Skeletal muscle tissue (tissue), 4 donors: Measurements from ENCODE around the gene VAV2. TPM values are rescaled to one million over a fixed set of nuclear protein-coding genes. Genes with fewer than 3 reads are reported as not detected.

Experiments used
- H3K27ac ChIP-seq: one replicate; pipeline ENCODE4 v1.7.0; 2013; ENCODE audit warnings: mild to moderate bottlenecking, low read depth, low read length, inconsistent platforms
- H3K27me3 ChIP-seq, 3 donors: one replicate each; pipeline ENCODE4 v1.7.0; 2013; ENCODE audit warnings: low read length in 3 of 3; ENCODE audit not compliant: control insufficient read depth in 3 of 3, insufficient read depth in 3 of 3
- H3K36me3 ChIP-seq, 3 donors: one replicate each; pipeline ENCODE4 v1.7.0; 2013; ENCODE audit warnings: low read length in 3 of 3; ENCODE audit not compliant: control insufficient read depth in 3 of 3, insufficient read depth in 3 of 3
- H3K4me1 ChIP-seq, 3 donors: one replicate each; pipeline ENCODE4 v1.7.0; 2013; ENCODE audit warnings: low read length in 3 of 3, mild to moderate bottlenecking in 3 of 3; ENCODE audit not compliant: control insufficient read depth in 3 of 3, insufficient read depth in 3 of 3
- H3K4me3 ChIP-seq, 3 donors: one replicate each; pipeline ENCODE4 v1.7.0; 2013; ENCODE audit warnings: low read length in 3 of 3
- H3K9ac ChIP-seq, 3 donors: one replicate each; pipeline ENCODE4 v1.7.0; 2013; ENCODE audit warnings: low read length in 3 of 3, mild to moderate bottlenecking in 3 of 3, moderate library complexity in 2 of 3, low read depth in 1 of 3
- H3K9me3 ChIP-seq, 3 donors: one replicate each; pipeline ENCODE4 v1.7.0; 2013; ENCODE audit warnings: low read length in 3 of 3; ENCODE audit not compliant: control insufficient read depth in 3 of 3
- total RNA-seq: library from RNA; depleted of rRNA; stranded (reverse); fragments of >200 nt; gene quantifications from one replicate; pipeline ENCODE4 v1.2.3, GENCODE V29; 2014
- donor health status: Osteomylitis.

Gene VAV2
- total RNA-seq, 1 donor from 2014 or later = 9.9 TPM

GRCh38 chr9:133842174-133842573, 149.9 kb downstream of the VAV2 start:
- Histone ChIP-seq H3K9me3 (no peaks in the 10 kb centered on the region), H3K4me1 (peaks cover 18 to 23% (median 22%) of the 10 kb centered on the region in 3 donors), H3K4me3 (no peak overlapping the region), H3K36me3 (no peaks in the 10 kb centered on the region), H3K27ac (no peak overlapping the region), H3K9ac (no peak overlapping the region), H3K27me3 (peaks cover 8 to 17% (median 12%) of the 10 kb centered on the region in 3 donors)

GRCh38 chr9:133841167-133841812, 150.8 kb downstream of the VAV2 start:
- no peaks in the 10 kb centered on the region for H3K36me3 ChIP-seq
- peaks cover 8 to 17% (median 12%) of the 10 kb centered on the region in 3 donors for H3K27me3 ChIP-seq
- no peak overlapping the region for H3K9ac ChIP-seq
- no peak overlapping the region for H3K4me3 ChIP-seq
- H3K4me1 ChIP-seq = peaks cover 18 to 23% (median 22%) of the 10 kb centered on the region in 3 donors
- no peaks in the 10 kb centered on the region for H3K9me3 ChIP-seq
- no peak overlapping the region for H3K27ac ChIP-seq

GRCh38 chr9:133839822-133840329, 152.2 kb downstream of the VAV2 start:
- H3K9ac ChIP-seq = no peak overlapping the region
- H3K9me3 ChIP-seq = no peaks in the 10 kb centered on the region
- H3K4me3 ChIP-seq = no peak overlapping the region
- peak overlapping the region; percentile 40 for H3K27ac ChIP-seq
- H3K27me3 ChIP-seq = peaks cover 8 to 22% (median 9%) of the 10 kb centered on the region in 3 donors
- H3K36me3 ChIP-seq = no peaks in the 10 kb centered on the region
- H3K4me1 ChIP-seq = peaks cover 16 to 17% (median 16%) of the 10 kb centered on the region in 3 donors

- no peaks in the 10 kb centered on the region for H3K36me3 ChIP-seq
- H3K27me3 ChIP-seq = peaks cover 6 to 17% (median 8%) of the 10 kb centered on the region in 3 donors
- no peak overlapping the region for H3K9ac ChIP-seq
- H3K4me1 ChIP-seq = peaks cover 8 to 13% (median 9%) of the 10 kb centered on the region in 3 donors
- H3K4me3 ChIP-seq = no peak overlapping the region
- no peaks in the 10 kb centered on the region for H3K9me3 ChIP-seq
- no peak overlapping the region for H3K27ac ChIP-seq
These were observed 153.1 kb downstream of the VAV2 start for GRCh38 chr9:133838859-133839507.

- H3K27me3 ChIP-seq = peaks cover 6 to 17% (median 8%) of the 10 kb centered on the region in 3 donors
- no peaks in the 10 kb centered on the region for H3K9me3 ChIP-seq
- H3K36me3 ChIP-seq = no peaks in the 10 kb centered on the region
- H3K4me3 ChIP-seq = no peak overlapping the region
- no peak overlapping the region for H3K27ac ChIP-seq
- no peak overlapping the region for H3K9ac ChIP-seq
- H3K4me1 ChIP-seq = peaks cover 8 to 13% (median 9%) of the 10 kb centered on the region in 3 donors
These were observed 154.2 kb downstream of the VAV2 start for GRCh38 chr9:133837627-133838597.

- no peak overlapping the region for H3K9ac ChIP-seq
- no peaks in the 10 kb centered on the region for H3K36me3 ChIP-seq
- no peak overlapping the region for H3K27ac ChIP-seq
- peaks cover 6 to 17% (median 8%) of the 10 kb centered on the region in 3 donors for H3K27me3 ChIP-seq
- peaks cover 8 to 13% (median 9%) of the 10 kb centered on the region in 3 donors for H3K4me1 ChIP-seq
- H3K9me3 ChIP-seq = no peaks in the 10 kb centered on the region
- H3K4me3 ChIP-seq = no peak overlapping the region
These were observed 155.3 kb downstream of the VAV2 start for GRCh38 chr9:133836818-133837217.

- no peak overlapping the region for H3K9ac ChIP-seq
- no peaks in the 10 kb centered on the region for H3K9me3 ChIP-seq
- no peaks in the 10 kb centered on the region for H3K36me3 ChIP-seq
- peaks cover 8 to 9% (median 8%) of the 10 kb centered on the region in 3 donors for H3K4me1 ChIP-seq
- no peak overlapping the region for H3K27ac ChIP-seq
- H3K27me3 ChIP-seq = peaks cover 4 to 17% (median 6%) of the 10 kb centered on the region in 3 donors
- no peak overlapping the region for H3K4me3 ChIP-seq
These were observed 155.9 kb downstream of the VAV2 start for GRCh38 chr9:133836001-133836758.

GRCh38 chr9:133835262-133835901, 156.7 kb downstream of the VAV2 start:
- no peak overlapping the region for H3K27ac ChIP-seq
- H3K4me1 ChIP-seq = peaks cover 5 to 7% (median 6%) of the 10 kb centered on the region in 3 donors
- H3K9ac ChIP-seq = no peak overlapping the region
- H3K9me3 ChIP-seq = no peaks in the 10 kb centered on the region
- H3K4me3 ChIP-seq = no peak overlapping the region
- H3K36me3 ChIP-seq = no peaks in the 10 kb centered on the region
- H3K27me3 ChIP-seq = peaks cover 4 to 12% (median 5%) of the 10 kb centered on the region in 3 donors
